ENCODE measurements around the gene NLGN3.

GRCh38 chrX:71198066-71198465 is 53.4 kb downstream of the NLGN3 start:
- TF ChIP-seq POLR2A (IDR thresholded peaks at IDR 0.05) (no peak), CTCF (IDR thresholded peaks at IDR 0.05) (no peak)

Data from testis (tissue), 2 donors.